ENCODE results near the gene SRBD1. TPM values are rescaled to one million over a fixed set of nuclear protein-coding genes. Genes with fewer than 3 reads are reported as not detected.

Gene SRBD1
- total RNA-seq, 1 donor from 2014 or later: 9.1 TPM

DNA sequence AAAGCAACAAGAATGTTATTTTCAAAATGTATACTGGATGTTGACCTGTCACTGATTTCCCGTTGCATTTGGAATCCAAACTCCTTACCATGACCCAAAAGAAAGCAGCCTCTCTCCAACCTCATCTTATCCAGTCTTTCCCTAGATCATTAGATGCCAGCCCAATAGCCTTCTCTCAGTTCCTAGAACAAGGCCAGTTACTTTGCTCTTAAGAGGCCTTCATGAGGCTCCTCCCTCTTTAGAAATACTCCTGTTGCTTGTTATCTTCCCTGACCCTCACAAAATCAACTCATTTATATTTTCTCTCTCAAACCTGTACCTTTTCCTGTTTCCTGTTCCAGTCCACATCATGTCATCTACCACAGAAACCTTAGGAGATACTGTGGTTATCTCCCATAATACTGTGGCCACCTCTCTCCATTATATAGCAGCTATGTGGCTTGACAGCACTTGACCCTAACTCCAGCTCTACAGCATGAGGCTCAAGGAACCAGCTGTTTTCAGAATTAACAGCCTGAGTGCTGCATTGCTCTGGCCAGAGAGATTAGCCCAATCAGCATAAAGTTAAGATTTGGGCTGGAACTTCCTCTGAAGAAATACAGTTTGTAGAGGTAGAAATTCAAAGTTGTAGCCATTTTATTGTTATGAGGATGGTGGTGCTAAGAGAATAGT, 22.8 kb downstream of the SRBD1 start:
- Histone ChIP-seq H3K27me3 (no peaks in the 10 kb centered on the region), H3K4me1 (no peaks in the 10 kb centered on the region), H3K4me3 (no peak overlapping the region), H3K9me3 (no peaks in the 10 kb centered on the region), H3K27ac (no peak overlapping the region), H3K36me3 (no peaks in the 10 kb centered on the region)
- TF ChIP-seq, protein P1, sequence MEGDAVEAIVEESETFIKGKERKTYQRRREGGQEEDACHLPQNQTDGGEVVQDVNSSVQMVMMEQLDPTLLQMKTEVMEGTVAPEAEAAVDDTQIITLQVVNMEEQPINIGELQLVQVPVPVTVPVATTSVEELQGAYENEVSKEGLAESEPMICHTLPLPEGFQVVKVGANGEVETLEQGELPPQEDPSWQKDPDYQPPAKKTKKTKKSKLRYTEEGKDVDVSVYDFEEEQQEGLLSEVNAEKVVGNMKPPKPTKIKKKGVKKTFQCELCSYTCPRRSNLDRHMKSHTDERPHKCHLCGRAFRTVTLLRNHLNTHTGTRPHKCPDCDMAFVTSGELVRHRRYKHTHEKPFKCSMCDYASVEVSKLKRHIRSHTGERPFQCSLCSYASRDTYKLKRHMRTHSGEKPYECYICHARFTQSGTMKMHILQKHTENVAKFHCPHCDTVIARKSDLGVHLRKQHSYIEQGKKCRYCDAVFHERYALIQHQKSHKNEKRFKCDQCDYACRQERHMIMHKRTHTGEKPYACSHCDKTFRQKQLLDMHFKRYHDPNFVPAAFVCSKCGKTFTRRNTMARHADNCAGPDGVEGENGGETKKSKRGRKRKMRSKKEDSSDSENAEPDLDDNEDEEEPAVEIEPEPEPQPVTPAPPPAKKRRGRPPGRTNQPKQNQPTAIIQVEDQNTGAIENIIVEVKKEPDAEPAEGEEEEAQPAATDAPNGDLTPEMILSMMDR (IDR thresholded peaks at IDR 0.05): no peak
- TF ChIP-seq POLR2AphosphoS5 (IDR thresholded peaks at IDR 0.05; ENCODE audit: insufficient read depth in 1 of 2, low read depth in 1 of 2): no peak
- TF ChIP-seq POLR2A (IDR thresholded peaks at IDR 0.05): no peak
- intact Hi-C loops (cut with DNase I): no loop called here
- DNase-seq (ENCODE audit: extremely low spot score in 2 of 2): no peak

DNA sequence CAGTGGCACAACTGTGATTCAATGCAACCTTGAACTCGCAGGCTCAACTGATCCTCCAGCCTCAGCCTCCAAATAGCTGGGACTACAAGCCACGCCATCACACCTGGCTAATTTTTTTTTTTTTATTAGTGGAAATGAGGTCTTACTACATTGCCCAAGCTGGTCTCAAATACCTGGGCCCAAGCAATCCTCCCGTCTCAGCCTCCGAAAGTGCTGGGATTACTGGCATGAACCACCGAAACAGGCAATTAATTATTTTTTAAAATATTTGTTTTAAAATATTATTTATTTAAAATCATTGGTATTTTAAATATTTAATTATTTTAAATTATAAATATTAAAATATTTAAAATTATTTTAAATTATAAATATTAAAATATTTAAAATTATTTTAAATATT, 24.5 kb downstream of the SRBD1 start:
- Histone ChIP-seq H3K4me1 (no peaks in the 10 kb centered on the region), H3K4me3 (no peak overlapping the region), H3K36me3 (no peaks in the 10 kb centered on the region), H3K27me3 (no peaks in the 10 kb centered on the region), H3K9me3 (no peaks in the 10 kb centered on the region), H3K27ac (no peak overlapping the region)
- no peak for DNase-seq (ENCODE audit: extremely low spot score in 2 of 2)
- TF ChIP-seq POLR2A (IDR thresholded peaks at IDR 0.05): no peak
- TF ChIP-seq, protein P1 (IDR thresholded peaks at IDR 0.05): no peak
- TF ChIP-seq POLR2AphosphoS5 (IDR thresholded peaks at IDR 0.05; ENCODE audit: insufficient read depth in 1 of 2, low read depth in 1 of 2): no peak
- intact Hi-C loops (cut with DNase I): no loop called here

DNA sequence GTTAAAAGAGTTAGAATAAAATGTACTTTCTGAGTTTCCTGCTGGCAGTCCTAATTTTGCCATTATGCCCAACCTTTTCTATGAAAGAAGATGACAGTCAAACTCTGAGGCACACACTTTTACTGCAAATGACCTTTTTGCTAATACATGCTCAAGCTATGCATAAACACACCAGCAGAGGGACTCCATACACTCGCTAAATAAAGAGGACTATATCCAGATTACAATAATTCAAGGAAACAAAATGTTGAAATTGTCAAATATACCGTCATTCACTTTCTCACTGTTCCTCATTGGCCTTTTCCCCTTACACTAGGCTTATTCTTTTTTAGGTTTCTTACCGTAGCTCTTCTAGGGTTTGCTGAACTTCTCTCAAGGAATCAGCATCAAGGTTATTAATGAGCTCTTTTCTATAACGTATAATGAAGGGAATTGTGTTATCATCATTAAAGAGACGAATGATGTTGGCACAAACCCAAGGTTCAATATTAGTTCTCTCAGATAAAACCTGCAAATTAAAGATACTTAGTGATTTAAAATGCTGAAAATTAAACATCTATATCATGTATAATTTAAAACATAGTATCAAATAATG, 25.7 kb downstream of the SRBD1 start:
- Histone ChIP-seq H3K27me3 (no peaks in the 10 kb centered on the region), H3K27ac (no peak overlapping the region), H3K9me3 (no peaks in the 10 kb centered on the region), H3K4me1 (no peaks in the 10 kb centered on the region), H3K4me3 (no peak overlapping the region), H3K36me3 (no peaks in the 10 kb centered on the region)
- intact Hi-C loops (cut with DNase I): no loop called here
- no peak for DNase-seq (ENCODE audit: extremely low spot score in 2 of 2)
- no peak for TF ChIP-seq POLR2AphosphoS5 (IDR thresholded peaks at IDR 0.05; ENCODE audit: insufficient read depth in 1 of 2, low read depth in 1 of 2)
- TF ChIP-seq, protein P1 (IDR thresholded peaks at IDR 0.05): peak in 2 of 3 experiments; percentile 37 to 50

DNA sequence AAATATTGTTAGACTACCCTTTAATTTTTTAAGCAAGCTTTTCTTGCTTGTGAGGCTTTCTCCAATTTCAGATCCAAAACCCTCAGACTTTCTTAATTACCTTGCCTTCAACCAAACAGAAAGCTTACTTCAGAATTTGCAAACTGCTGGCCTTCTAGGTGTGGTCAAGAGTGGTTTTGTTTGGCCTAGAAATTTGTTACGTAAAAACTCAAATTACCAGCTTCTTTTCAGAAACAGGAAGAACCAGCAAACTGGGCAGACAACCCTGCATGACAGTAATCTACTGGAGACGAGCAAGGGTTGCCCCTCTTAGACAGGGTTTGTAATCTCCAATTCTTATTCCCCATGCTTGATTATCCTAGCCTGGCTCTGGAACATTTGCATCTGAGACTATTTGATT, 27.1 kb downstream of the SRBD1 start:
- no peak for DNase-seq (ENCODE audit: extremely low spot score in 2 of 2)
- TF ChIP-seq, protein P1 (IDR thresholded peaks at IDR 0.05): no peak
- TF ChIP-seq POLR2AphosphoS5 (IDR thresholded peaks at IDR 0.05; ENCODE audit: insufficient read depth in 1 of 2, low read depth in 1 of 2) (no peak), POLR2A (IDR thresholded peaks at IDR 0.05) (no peak)
- H3K4me3 ChIP-seq: no peak overlapping the region
- H3K36me3 ChIP-seq: no peaks in the 10 kb centered on the region
- no peak overlapping the region for H3K27ac ChIP-seq
- H3K27me3 ChIP-seq: no peaks in the 10 kb centered on the region
- H3K4me1 ChIP-seq: no peaks in the 10 kb centered on the region
- H3K9me3 ChIP-seq: no peaks in the 10 kb centered on the region
- intact Hi-C loops (cut with DNase I): no loop called here

DNA sequence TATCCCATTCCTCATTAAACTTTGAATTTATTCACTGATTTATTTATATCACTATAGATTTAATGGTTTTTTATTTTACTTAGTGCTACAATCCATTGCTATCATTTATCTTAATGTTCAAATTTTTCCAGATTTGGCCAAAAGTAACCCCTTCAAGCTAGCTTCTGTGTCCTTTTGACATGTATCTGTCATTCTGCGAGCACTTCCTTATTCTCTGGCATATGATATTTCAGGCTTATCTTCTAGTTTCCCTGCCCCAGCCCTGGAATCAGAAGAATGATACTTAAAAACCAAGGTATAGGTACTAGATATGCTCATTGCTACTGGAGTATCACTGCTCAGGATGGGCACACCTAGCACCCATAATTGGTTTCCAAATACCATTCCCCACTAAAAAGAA, 28.5 kb downstream of the SRBD1 start:
- no peaks in the 10 kb centered on the region for H3K4me1 ChIP-seq
- H3K9me3 ChIP-seq: no peaks in the 10 kb centered on the region
- no peak overlapping the region for H3K27ac ChIP-seq
- no peak overlapping the region for H3K4me3 ChIP-seq
- no peaks in the 10 kb centered on the region for H3K27me3 ChIP-seq
- no peak for DNase-seq (ENCODE audit: extremely low spot score in 2 of 2)
- H3K36me3 ChIP-seq: no peaks in the 10 kb centered on the region
- intact Hi-C loops (cut with DNase I): no loop called here
- TF ChIP-seq POLR2AphosphoS5 (IDR thresholded peaks at IDR 0.05; ENCODE audit: insufficient read depth in 1 of 2, low read depth in 1 of 2) (no peak), POLR2A (IDR thresholded peaks at IDR 0.05) (no peak)
- TF ChIP-seq, protein P1 (IDR thresholded peaks at IDR 0.05): no peak
